HL-60 (cell line): ENCODE data around the gene ADCYAP1R1.

ENCODE experiments used
- DNase-seq, 2 experiments: peaks; one replicate each; pipeline ENCODE4 v3.0.0-alpha.2; 2010 to 2020; ENCODE audit warnings: low read depth in 1 of 2, low spot score in 1 of 2
- H3K27ac ChIP-seq: fragments of 250-450 bp; sonication (Bioruptor Pico); replicated peaks from 2 replicates; pipeline ENCODE4 v1.5.1; 2020; ENCODE audit warnings: mild to moderate bottlenecking, moderate library complexity
- H3K27me3 ChIP-seq: fragments of 250-450 bp; sonication (Bioruptor Pico); 2 replicates; pipeline ENCODE4 v1.5.1; 2021; ENCODE audit warnings: mild to moderate bottlenecking, moderate library complexity; ENCODE audit not compliant: insufficient read depth, poor library complexity, severe bottlenecking
- H3K4me3 ChIP-seq: replicated peaks from 2 replicates; pipeline ENCODE4 v1.5.1; 2011; ENCODE audit warnings: mild to moderate bottlenecking, control low read depth, low read length; ENCODE audit not compliant: insufficient read depth
- CTCF ChIP-seq: IDR thresholded peaks from one replicate; pipeline ENCODE4 v1.5.1; 2011; ENCODE audit warnings: low read length, control low read depth, inconsistent platforms; ENCODE audit not compliant: insufficient read depth
- GABPA ChIP-seq: IDR thresholded peaks from 2 replicates; pipeline ENCODE4 v1.6.1; 2012; ENCODE audit warnings: low read depth
- POLR2AphosphoS5 ChIP-seq: IDR thresholded peaks from 2 replicates; pipeline ENCODE4 v1.6.1; 2012; ENCODE audit warnings: low read depth
- SPI1 ChIP-seq: IDR thresholded peaks from 2 replicates; pipeline ENCODE4 v1.6.1; 2012; ENCODE audit warnings: low read depth, mild to moderate bottlenecking, borderline replicate concordance
- TF ChIP-seq, protein P1 (sequence below): IDR thresholded peaks from 2 replicates; pipeline ENCODE4 v1.6.1; 2012; ENCODE audit warnings: low read depth; ENCODE audit not compliant: insufficient replicate concordance

Gene ADCYAP1R1

DNA sequence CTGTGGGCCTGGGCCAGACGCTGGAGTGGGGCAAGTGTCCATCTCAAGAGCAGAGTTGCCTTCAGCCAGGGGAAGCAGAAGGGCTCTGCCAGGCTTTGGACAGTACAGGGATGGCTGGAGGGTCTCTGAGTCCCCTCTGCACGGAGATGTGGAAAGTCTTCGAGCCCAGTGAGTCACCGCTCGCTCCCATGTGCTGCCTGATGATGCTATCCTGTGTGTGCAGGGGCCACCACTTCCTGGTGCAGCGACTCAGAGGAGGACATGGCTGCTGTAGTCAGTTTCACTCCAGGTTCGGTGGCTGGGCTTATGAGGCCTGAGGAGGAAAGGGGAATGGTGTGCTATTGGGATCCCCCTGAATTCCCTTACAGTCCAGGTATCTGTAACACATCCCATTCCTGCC is 6.0 kb downstream of the ADCYAP1R1 start:
- Histone ChIP-seq H3K27me3 (no peaks in the 10 kb centered on the region), H3K4me3 (no peak overlapping the region), H3K27ac (no peak overlapping the region)
- no peak for DNase-seq
- TF ChIP-seq, protein P1, sequence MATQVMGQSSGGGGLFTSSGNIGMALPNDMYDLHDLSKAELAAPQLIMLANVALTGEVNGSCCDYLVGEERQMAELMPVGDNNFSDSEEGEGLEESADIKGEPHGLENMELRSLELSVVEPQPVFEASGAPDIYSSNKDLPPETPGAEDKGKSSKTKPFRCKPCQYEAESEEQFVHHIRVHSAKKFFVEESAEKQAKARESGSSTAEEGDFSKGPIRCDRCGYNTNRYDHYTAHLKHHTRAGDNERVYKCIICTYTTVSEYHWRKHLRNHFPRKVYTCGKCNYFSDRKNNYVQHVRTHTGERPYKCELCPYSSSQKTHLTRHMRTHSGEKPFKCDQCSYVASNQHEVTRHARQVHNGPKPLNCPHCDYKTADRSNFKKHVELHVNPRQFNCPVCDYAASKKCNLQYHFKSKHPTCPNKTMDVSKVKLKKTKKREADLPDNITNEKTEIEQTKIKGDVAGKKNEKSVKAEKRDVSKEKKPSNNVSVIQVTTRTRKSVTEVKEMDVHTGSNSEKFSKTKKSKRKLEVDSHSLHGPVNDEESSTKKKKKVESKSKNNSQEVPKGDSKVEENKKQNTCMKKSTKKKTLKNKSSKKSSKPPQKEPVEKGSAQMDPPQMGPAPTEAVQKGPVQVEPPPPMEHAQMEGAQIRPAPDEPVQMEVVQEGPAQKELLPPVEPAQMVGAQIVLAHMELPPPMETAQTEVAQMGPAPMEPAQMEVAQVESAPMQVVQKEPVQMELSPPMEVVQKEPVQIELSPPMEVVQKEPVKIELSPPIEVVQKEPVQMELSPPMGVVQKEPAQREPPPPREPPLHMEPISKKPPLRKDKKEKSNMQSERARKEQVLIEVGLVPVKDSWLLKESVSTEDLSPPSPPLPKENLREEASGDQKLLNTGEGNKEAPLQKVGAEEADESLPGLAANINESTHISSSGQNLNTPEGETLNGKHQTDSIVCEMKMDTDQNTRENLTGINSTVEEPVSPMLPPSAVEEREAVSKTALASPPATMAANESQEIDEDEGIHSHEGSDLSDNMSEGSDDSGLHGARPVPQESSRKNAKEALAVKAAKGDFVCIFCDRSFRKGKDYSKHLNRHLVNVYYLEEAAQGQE: no peak
- TF ChIP-seq SPI1: no peak
- no peak for TF ChIP-seq GABPA
- TF ChIP-seq CTCF: no peak
- no peak for TF ChIP-seq POLR2AphosphoS5

GRCh38 chr7:31058688-31059087 is 6.6 kb downstream of the ADCYAP1R1 start:
- no peak overlapping the region for H3K27ac ChIP-seq
- no peaks in the 10 kb centered on the region for H3K27me3 ChIP-seq
- H3K4me3 ChIP-seq: no peak overlapping the region
- DNase-seq: no peak
- TF ChIP-seq CTCF (no peak), GABPA (no peak), SPI1 (no peak), POLR2AphosphoS5 (no peak)
- TF ChIP-seq, protein P1: no peak

DNA sequence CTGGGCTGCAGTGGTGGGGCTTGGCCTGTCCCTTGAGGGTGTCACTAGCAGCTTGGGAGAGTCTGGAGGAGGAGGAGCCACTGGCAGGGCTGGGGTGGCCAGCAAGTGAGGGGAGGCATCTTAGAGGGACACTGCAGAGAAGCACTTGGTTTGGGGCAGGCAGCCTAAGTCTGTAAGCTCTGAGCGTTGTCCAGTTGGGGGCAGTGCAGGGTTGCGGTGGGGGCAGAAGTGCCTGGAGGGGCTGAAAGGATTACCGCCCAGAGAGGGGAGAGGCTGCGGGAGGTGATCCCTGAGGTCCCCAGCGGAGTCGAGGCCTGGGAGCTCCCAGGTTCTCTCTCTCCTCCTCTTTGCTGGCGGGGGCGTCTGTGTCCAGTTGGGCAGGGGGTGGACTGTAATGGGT is 7.4 kb downstream of the ADCYAP1R1 start:
- H3K4me3 ChIP-seq: no peak overlapping the region
- H3K27ac ChIP-seq: no peak overlapping the region
- no peak for TF ChIP-seq GABPA
- no peak for TF ChIP-seq CTCF
- no peak for TF ChIP-seq SPI1
- TF ChIP-seq POLR2AphosphoS5: no peak
- no peaks in the 10 kb centered on the region for H3K27me3 ChIP-seq
- no peak for DNase-seq

DNA sequence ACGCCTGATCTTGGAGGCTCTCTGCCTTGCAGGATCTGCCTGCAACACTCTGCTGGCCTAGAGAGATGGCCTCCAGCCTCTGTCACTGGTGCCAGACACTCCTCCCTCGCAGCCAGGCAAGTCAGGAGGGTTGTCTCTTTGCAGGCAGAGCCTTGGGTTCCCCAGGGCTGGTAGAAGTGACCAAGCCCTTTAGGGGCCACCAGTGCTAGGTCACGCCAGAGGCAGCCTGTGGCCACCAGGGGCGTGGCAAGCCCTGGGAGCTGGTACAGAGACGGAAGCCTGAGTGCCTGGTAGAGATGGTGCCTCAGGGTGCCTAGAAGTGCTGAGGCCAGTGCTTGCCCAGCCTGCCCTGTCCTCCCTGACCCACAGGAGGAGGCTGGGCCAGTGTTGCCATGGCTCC is 9.1 kb downstream of the ADCYAP1R1 start:
- Histone ChIP-seq H3K27me3 (no peaks in the 10 kb centered on the region), H3K4me3 (no peak overlapping the region), H3K27ac (no peak overlapping the region)
- TF ChIP-seq POLR2AphosphoS5: no peak
- TF ChIP-seq, protein P1: no peak
- TF ChIP-seq CTCF: no peak
- TF ChIP-seq GABPA: no peak
- TF ChIP-seq SPI1: no peak
- DNase-seq: no peak
